Suprapubic skin (tissue), 3 donors: ENCODE results near the gene ZFR.

Experiments used
- POLR2A ChIP-seq, 2 donors: fragments of 450-650 bp; IDR thresholded peaks; one replicate each; pipeline ENCODE4 v1.6.1; 2017; ENCODE audit warnings: antibody characterized with exemption in 2 of 2, mild to moderate bottlenecking in 2 of 2, moderate library complexity in 2 of 2
- TF ChIP-seq, protein P1 (sequence below), 2 donors: fragments of 200-600 bp in 1 of 2; fragments of 450-650 bp in 1 of 2; sonication (generic) in 1 of 2; IDR thresholded peaks; one replicate each; pipeline ENCODE4 v1.5.1; 2016 to 2019; ENCODE audit warnings: antibody characterized with exemption in 2 of 2, mild to moderate bottlenecking in 1 of 2, moderate library complexity in 1 of 2

DNA sequence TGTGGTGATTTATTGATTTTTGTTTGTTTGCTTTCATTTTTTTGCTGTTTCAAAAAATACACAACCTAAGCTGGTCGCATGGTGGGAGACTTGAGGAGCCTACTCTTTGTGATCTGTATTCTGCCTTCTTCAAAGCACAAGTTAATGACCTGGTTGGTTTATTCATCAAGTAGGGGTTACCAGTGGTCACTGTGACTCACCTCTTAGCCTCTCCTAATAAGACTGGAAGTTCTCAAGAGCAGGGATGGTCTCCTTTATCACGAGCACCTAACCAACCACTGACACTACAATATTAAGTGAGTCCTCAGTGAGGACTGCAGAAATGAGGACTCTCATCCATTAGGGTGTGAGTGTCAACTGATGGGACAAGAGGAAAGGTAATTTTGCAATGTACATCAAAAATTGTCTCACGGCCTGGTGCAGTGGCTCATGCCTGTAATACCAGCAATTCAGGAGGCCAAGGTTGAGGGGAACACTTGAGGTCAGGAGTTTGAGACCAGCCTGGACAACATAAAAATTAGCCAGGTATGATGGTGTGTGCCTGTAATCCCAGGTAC, 118.2 kb downstream of the ZFR start:
- TF ChIP-seq, protein P1, sequence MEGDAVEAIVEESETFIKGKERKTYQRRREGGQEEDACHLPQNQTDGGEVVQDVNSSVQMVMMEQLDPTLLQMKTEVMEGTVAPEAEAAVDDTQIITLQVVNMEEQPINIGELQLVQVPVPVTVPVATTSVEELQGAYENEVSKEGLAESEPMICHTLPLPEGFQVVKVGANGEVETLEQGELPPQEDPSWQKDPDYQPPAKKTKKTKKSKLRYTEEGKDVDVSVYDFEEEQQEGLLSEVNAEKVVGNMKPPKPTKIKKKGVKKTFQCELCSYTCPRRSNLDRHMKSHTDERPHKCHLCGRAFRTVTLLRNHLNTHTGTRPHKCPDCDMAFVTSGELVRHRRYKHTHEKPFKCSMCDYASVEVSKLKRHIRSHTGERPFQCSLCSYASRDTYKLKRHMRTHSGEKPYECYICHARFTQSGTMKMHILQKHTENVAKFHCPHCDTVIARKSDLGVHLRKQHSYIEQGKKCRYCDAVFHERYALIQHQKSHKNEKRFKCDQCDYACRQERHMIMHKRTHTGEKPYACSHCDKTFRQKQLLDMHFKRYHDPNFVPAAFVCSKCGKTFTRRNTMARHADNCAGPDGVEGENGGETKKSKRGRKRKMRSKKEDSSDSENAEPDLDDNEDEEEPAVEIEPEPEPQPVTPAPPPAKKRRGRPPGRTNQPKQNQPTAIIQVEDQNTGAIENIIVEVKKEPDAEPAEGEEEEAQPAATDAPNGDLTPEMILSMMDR (IDR thresholded peaks at IDR 0.05): no peak
- TF ChIP-seq POLR2A (IDR thresholded peaks at IDR 0.05): no peak
